Panc1 (cell line): ENCODE measurements around the gene NCOA6. TPM values are rescaled to one million over a fixed set of nuclear protein-coding genes. Genes with fewer than 3 reads are reported as not detected.
"Not testable (repeated sequence)": the region's sequence is repeated elsewhere in the genome, so short reads cannot be mapped to it uniquely, and the experiment has no call there.

Experiments
- ATAC-seq: fragments of 200-7000 bp; cut with Tn5 transposase; 2 replicates; pipeline ENCODE4 v1.9.1; 2020; ENCODE audit warnings: mild to moderate bottlenecking, moderate library complexity
- BruUV-seq: library from RNA; stranded (reverse); fragments of 400-500 nt; replicated peaks from 2 replicates; lab custom pipeline; 2021; lab: Mats Ljungman, UMichigan
- CTCF ChIA-PET: fragments of 300-600 bp; sonication (Branson Sonifier 250); formaldehyde crosslinking; loops from one replicate; lab custom pipeline; 2022; ENCODE audit warnings: antibody characterized with exemption; lab: Charles Lee
- POLR2A ChIA-PET: fragments of 300-600 bp; sonication (Branson Sonifier 250); formaldehyde crosslinking; loops from one replicate; lab custom pipeline; 2022; ENCODE audit warnings: antibody characterized with exemption; lab: Charles Lee
- DNase-seq: peaks from one replicate; pipeline ENCODE4 v3.0.0-alpha.2; 2010; ENCODE audit warnings: low read depth, low spot score
- H3K27ac ChIP-seq: 2 replicates; pipeline ENCODE4 v1.5.1; 2011; ENCODE audit warnings: mild to moderate bottlenecking, low read length, inconsistent platforms
- H3K27me3 ChIP-seq: fragments of 200-500 bp; sonication (Bioruptor generic); 2 replicates; pipeline ENCODE4 v1.6.0; 2014; ENCODE audit warnings: low read length, inconsistent platforms; ENCODE audit not compliant: control insufficient read depth, insufficient read depth
- H3K36me3 ChIP-seq: fragments of 200-500 bp; sonication (Bioruptor generic); 2 replicates; pipeline ENCODE4 v1.5.1; 2014; ENCODE audit warnings: inconsistent platforms, mild to moderate bottlenecking, low read length, moderate library complexity; ENCODE audit not compliant: control insufficient read depth, insufficient read depth
- H3K4me1 ChIP-seq: 2 replicates; pipeline ENCODE4 v1.5.1; 2011; ENCODE audit warnings: inconsistent platforms, mild to moderate bottlenecking, low read length, moderate library complexity; ENCODE audit not compliant: control insufficient read depth, insufficient read depth
- H3K4me3 ChIP-seq, 2 experiments: 2 replicates each; pipeline ENCODE4 v1.5.1; 2011 to 2012; ENCODE audit warnings: low read depth in 2 of 2, low read length in 2 of 2, mild to moderate bottlenecking in 2 of 2, inconsistent platforms in 1 of 2, moderate library complexity in 1 of 2
- H3K9me3 ChIP-seq: fragments of 200-500 bp; sonication (Bioruptor generic); 2 replicates; pipeline ENCODE4 v1.5.1; 2014; ENCODE audit warnings: low read depth, mild to moderate bottlenecking, inconsistent platforms, low read length, moderate library complexity; ENCODE audit not compliant: control insufficient read depth, insufficient read depth
- CTCF ChIP-seq: fragments of 450-650 bp; IDR thresholded peaks from 2 replicates; pipeline ENCODE4 v1.5.1; 2017; ENCODE audit warnings: mild to moderate bottlenecking
- POLR2AphosphoS5 ChIP-seq: IDR thresholded peaks from 2 replicates; pipeline ENCODE4 v1.6.1; 2012; ENCODE audit warnings: mild to moderate bottlenecking, low read depth, low read length, moderate library complexity
- REST ChIP-seq, 2 experiments: IDR thresholded peaks; 2 replicates each; pipeline ENCODE4 v1.6.1; 2011 to 2012; ENCODE audit warnings: low read depth in 2 of 2, control low read depth in 1 of 2, low read length in 1 of 2, mild to moderate bottlenecking in 1 of 2, moderate library complexity in 1 of 2; ENCODE audit not compliant: insufficient read depth in 1 of 2
- SIN3A ChIP-seq: IDR thresholded peaks from 2 replicates; pipeline ENCODE4 v1.6.1; 2012; ENCODE audit warnings: low read depth, mild to moderate bottlenecking, low read length, moderate library complexity, borderline replicate concordance; ENCODE audit not compliant: insufficient read depth
- TCF7L2 ChIP-seq: IDR thresholded peaks from 2 replicates; pipeline ENCODE4 v1.6.1; 2011; ENCODE audit warnings: mild to moderate bottlenecking, low read depth, low read length, inconsistent platforms
- in situ Hi-C: cut with HindIII; loops from 2 replicates; pipeline ENCODE4 v1.10.0; 2016; ENCODE audit warnings: low sequenced_read_pairs, low pct_unique_long_range_greater_than_20kb
- intact Hi-C: fragments of 100-400 bp; cut with micrococcal nuclease; formaldehyde crosslinking; loops from one replicate; pipeline ENCODE4 v1.10.0; 2022; ENCODE audit not compliant: unreplicated experiment
- total RNA-seq: library from RNA; stranded (reverse); gene quantifications from one replicate; pipeline ENCODE4 v1.2.1, GENCODE V29; 2021; ENCODE audit not compliant: unreplicated experiment

The NCOA6 gene
- total RNA-seq, 1 experiment from 2014 or later: 28.9 TPM

GRCh38 chr20:34720266-34720665 is 105.2 kb downstream of the NCOA6 start:
- Histone ChIP-seq H3K4me3 (no peak overlapping the region), H3K4me1 (no peaks in the 10 kb centered on the region), H3K9me3 (no peaks in the 10 kb centered on the region), H3K36me3 (no peaks in the 10 kb centered on the region), H3K27me3 (no peaks in the 10 kb centered on the region), H3K27ac (no peak overlapping the region)
- BruUV-seq: no TSS peak
- POLR2A ChIA-PET: no interaction called here
- DNase-seq: no peak
- CTCF ChIA-PET: interaction anchor here (1.4 kb wide), 1 partner anchor 49 kb away, joined by 4 read pairs; no protein-coding TSS in a partner anchor
- TF ChIP-seq CTCF (no peak), TCF7L2 (no peak), SIN3A (no peak)
- intact Hi-C loops: no loop called here
- in situ Hi-C loops: no loop called here
- no peak for ATAC-seq

- H3K27me3 ChIP-seq, H3K4me1 ChIP-seq, H3K9me3 ChIP-seq, H3K4me3 ChIP-seq, DNase-seq, H3K27ac ChIP-seq, intact Hi-C loops, POLR2A ChIA-PET, BruUV-seq, in situ Hi-C loops, H3K36me3 ChIP-seq, ATAC-seq: not testable (repeated sequence)
- CTCF ChIA-PET: interaction anchor here (1.4 kb wide), 1 partner anchor 50 kb away, joined by 4 read pairs; no protein-coding TSS in a partner anchor
Measured at GRCh38 chr20:34719242-34720017, 106.0 kb downstream of the NCOA6 start.

GRCh38 chr20:34717230-34718095 is 108.0 kb downstream of the NCOA6 start:
- Histone ChIP-seq H3K4me1 (no peaks in the 10 kb centered on the region; the same call in 1 of the 2 replicates), H3K27ac (no peak overlapping the region), H3K36me3 (no peaks in the 10 kb centered on the region), H3K4me3 (no peak overlapping the region), H3K9me3 (no peaks in the 10 kb centered on the region), H3K27me3 (no peaks in the 10 kb centered on the region)
- TF ChIP-seq POLR2AphosphoS5 (no peak), CTCF (no peak), TCF7L2 (no peak), SIN3A (no peak), REST (IDR thresholded peaks at IDR 0.05; ENCODE audit: insufficient read depth in 1 of 2, low read depth in 2 of 2, low read length in 1 of 2) (no peak)
- in situ Hi-C loops: no loop called here
- no TSS peak for BruUV-seq
- intact Hi-C loops: no loop called here
- ATAC-seq: no peak
- ChIA-PET CTCF (no interaction called here), POLR2A (no interaction called here)
- no peak for DNase-seq
